SK-N-SH (cell line): Measurements from ENCODE around the gene IL22. TPM values are rescaled to one million over a fixed set of nuclear protein-coding genes. Genes with fewer than 3 reads are reported as not detected.

Experiments used
- CTCF ChIA-PET: fragments of 300-600, 350-600 bp; formaldehyde crosslinking; extraction: SDS; loops from one replicate; lab custom pipeline; 2021; lab: Yijun Ruan, JAX
- POLR2A ChIA-PET: fragments of 350-600 bp; sonication (Branson Sonifier 250); formaldehyde crosslinking; extraction: SDS; loops from one replicate; lab custom pipeline; 2020; ENCODE audit warnings: antibody characterized with exemption, inconsistent platforms; lab: Yijun Ruan, JAX
- DNase-seq: peaks from one replicate; pipeline ENCODE4 v3.0.0; 2012
- H2AFZ ChIP-seq: fragments of 200-600 bp; sonication (generic); 2 replicates; pipeline ENCODE4 v1.8.1; 2016; ENCODE audit warnings: antibody characterized with exemption, mild to moderate bottlenecking, low read depth
- H3F3A ChIP-seq: fragments of 200-600 bp; sonication (generic); replicated peaks from 2 replicates; pipeline ENCODE3; 2016; ENCODE audit warnings: antibody characterized with exemption, mild to moderate bottlenecking; ENCODE audit not compliant: insufficient read depth
- H3K27ac ChIP-seq, 2 experiments: fragments of 200-500 bp in 1 of 2; fragments of 200-600 bp in 1 of 2; sonication (Bioruptor generic) in 1 of 2; sonication (generic), shearing (Covaris generic) in 1 of 2; 2 replicates each; pipeline versions ENCODE4 v1.5.1 to v1.6.1; 2014 to 2016; ENCODE audit warnings: low read depth in 2 of 2, inconsistent platforms in 1 of 2, low read length in 1 of 2, mild to moderate bottlenecking in 1 of 2, mixed read lengths in 1 of 2
- H3K27me3 ChIP-seq: fragments of 200-600 bp; sonication (generic), shearing (Covaris generic); 2 replicates; pipeline ENCODE4 v1.6.1; 2016; ENCODE audit warnings: mixed run types; ENCODE audit not compliant: insufficient read depth
- H3K36me3 ChIP-seq, 2 experiments: fragments of 200-500 bp in 1 of 2; fragments of 200-600 bp in 1 of 2; sonication (Bioruptor generic) in 1 of 2; sonication (generic) in 1 of 2; replicated peaks in 1 of 2; 2 replicates each; pipeline versions ENCODE3 to v1.5.1; 2014 to 2016; ENCODE audit warnings: low read length in 1 of 2, mild to moderate bottlenecking in 1 of 2; ENCODE audit not compliant: insufficient read depth in 2 of 2, control insufficient read depth in 1 of 2
- H3K4me1 ChIP-seq, 2 experiments: fragments of 200-500 bp in 1 of 2; fragments of 200-600 bp in 1 of 2; sonication (Bioruptor generic) in 1 of 2; sonication (generic), shearing (Covaris generic) in 1 of 2; 2 replicates each; pipeline versions ENCODE4 v1.5.1 to v1.6.1; 2014 to 2016; ENCODE audit warnings: low read depth in 1 of 2, low read length in 1 of 2, mixed run types in 1 of 2; ENCODE audit not compliant: insufficient read depth in 2 of 2, control insufficient read depth in 1 of 2
- H3K4me2 ChIP-seq: fragments of 200-600 bp; sonication (generic), shearing (Covaris generic); 2 replicates; pipeline ENCODE4 v1.6.1; 2017; ENCODE audit warnings: mixed run types
- H3K4me3 ChIP-seq, 2 experiments: fragments of 200-500 bp in 1 of 2; fragments of 200-600 bp in 1 of 2; sonication (Bioruptor generic) in 1 of 2; sonication (generic), shearing (Covaris generic) in 1 of 2; 2 replicates each; pipeline versions ENCODE4 v1.5.1 to v1.8.1; 2014 to 2016; ENCODE audit warnings: low read depth in 2 of 2, inconsistent platforms in 1 of 2, low read length in 1 of 2, mild to moderate bottlenecking in 1 of 2, mixed read lengths in 1 of 2, moderate library complexity in 1 of 2
- H3K79me2 ChIP-seq: fragments of 200-600 bp; sonication (generic); 2 replicates; pipeline ENCODE4 v1.8.1; 2017; ENCODE audit warnings: mild to moderate bottlenecking; ENCODE audit not compliant: insufficient read depth
- H3K9ac ChIP-seq: fragments of 200-600 bp; sonication (generic); 2 replicates; pipeline ENCODE4 v1.6.1; 2017; ENCODE audit warnings: mixed run types
- H3K9me2 ChIP-seq: fragments of 200-600 bp; sonication (generic); 2 replicates; pipeline ENCODE4 v1.6.1; 2017; ENCODE audit warnings: mixed run types
- H3K9me3 ChIP-seq: fragments of 200-600 bp; sonication (generic); 2 replicates; pipeline ENCODE4 v1.6.1; 2017; ENCODE audit warnings: mixed run types, mild to moderate bottlenecking, moderate library complexity
- H4K20me1 ChIP-seq: fragments of 200-600 bp; sonication (generic); 2 replicates; pipeline ENCODE4 v1.6.1; 2017; ENCODE audit warnings: mild to moderate bottlenecking, mixed run types; ENCODE audit not compliant: insufficient read depth
- EZH2phosphoT487 ChIP-seq: fragments of 200-600 bp; sonication (generic); IDR thresholded peaks from 2 replicates; pipeline ENCODE4 v1.6.1; 2017; ENCODE audit warnings: low read depth, mixed run types, mild to moderate bottlenecking, antibody characterized with exemption, moderate library complexity, borderline replicate concordance
- FOXM1 ChIP-seq: IDR thresholded peaks from 2 replicates; pipeline ENCODE4 v1.4.0; 2012; ENCODE audit warnings: low read depth, mild to moderate bottlenecking
- MXI1 ChIP-seq: IDR thresholded peaks from 2 replicates; pipeline ENCODE4 v1.6.1; 2012; ENCODE audit warnings: mild to moderate bottlenecking, low read depth, low read length, improper control_type of control experiment
- NFIC ChIP-seq: IDR thresholded peaks from 2 replicates; pipeline ENCODE4 v1.4.0; 2012; ENCODE audit warnings: borderline replicate concordance
- POLR2AphosphoS5 ChIP-seq: IDR thresholded peaks from 2 replicates; pipeline ENCODE4 v1.6.1; 2012; ENCODE audit warnings: low read depth, low read length
- REST ChIP-seq: IDR thresholded peaks from 2 replicates; pipeline ENCODE4 v1.6.1; 2012; ENCODE audit warnings: mild to moderate bottlenecking, low read depth, low read length, moderate library complexity
- RXRA ChIP-seq: IDR thresholded peaks from 2 replicates; pipeline ENCODE4 v1.4.0; 2012; ENCODE audit warnings: low read depth, mild to moderate bottlenecking, borderline replicate concordance
- TCF12 ChIP-seq: IDR thresholded peaks from 2 replicates; pipeline ENCODE4 v1.4.0; 2012
- TEAD4 ChIP-seq: IDR thresholded peaks from 2 replicates; pipeline ENCODE4 v1.4.0; 2012; ENCODE audit warnings: mild to moderate bottlenecking, borderline replicate concordance; ENCODE audit not compliant: insufficient read depth
- ZBTB33 ChIP-seq: IDR thresholded peaks from 2 replicates; pipeline ENCODE4 v1.4.0; 2012; ENCODE audit warnings: low read depth, borderline replicate concordance
- WGBS: methylation state at CpG from one replicate; pipeline ENCODE4 v1.1.6; 2017; ENCODE audit warnings: low lambda C conversion rate; 5-methylcytosine and 5-hydroxymethylcytosine counted together
- polyA plus RNA-seq, 3 experiments: library from polyadenylated mRNA; depleted of rRNA; stranded (reverse); fragments of >200 nt; gene quantifications; 2 replicates each; pipeline ENCODE4 v1.2.3, GENCODE V29; 2012
- TF ChIP-seq, protein P1 (sequence below): IDR thresholded peaks from 2 replicates; pipeline ENCODE4; 2012
- TF ChIP-seq, protein P2 (sequence below): fragments of 200-600 bp; sonication (generic); IDR thresholded peaks from 2 replicates; pipeline ENCODE4 v1.6.1; 2017; ENCODE audit warnings: antibody characterized with exemption, mild to moderate bottlenecking, moderate library complexity

Gene IL22
- polyA plus RNA-seq, 1 of the 3 experiments (the other 2 are of a cell fraction), result not detected

DNA sequence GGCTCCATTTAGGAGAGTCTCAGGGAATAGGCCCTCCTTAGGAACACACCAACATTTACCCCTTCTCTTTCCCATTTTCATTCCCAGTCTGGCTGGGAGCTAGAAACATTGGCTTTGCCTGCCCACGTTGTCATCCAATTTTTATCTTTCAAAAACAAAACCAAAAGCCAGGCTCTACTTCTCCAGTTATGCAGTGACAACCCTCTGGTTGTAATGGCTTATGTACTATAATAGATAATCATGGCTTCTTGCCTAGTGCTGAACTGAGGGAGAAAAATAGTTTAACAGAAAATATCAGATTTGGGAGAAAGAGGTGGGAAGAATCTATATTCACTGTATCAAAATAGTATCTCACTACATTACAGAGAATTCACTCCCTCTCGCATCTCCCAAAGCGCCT lies 32.1 kb upstream of the IL22 start:
- Histone ChIP-seq H2AFZ (no peak overlapping the region), H4K20me1 (no peaks in the 10 kb centered on the region), H3K27ac (no peak overlapping the region), H3K9ac (no peak overlapping the region), H3K36me3 (no peaks in the 10 kb centered on the region), H3K27me3 (no peaks in the 10 kb centered on the region), H3K4me2 (no peak overlapping the region), H3K9me3 (no peaks in the 10 kb centered on the region), H3K9me2 (no peaks in the 10 kb centered on the region), H3K4me3 (no peak overlapping the region), H3F3A (no peaks in the 10 kb centered on the region), H3K79me2 (no peaks in the 10 kb centered on the region), H3K4me1 (peaks cover 0 to 3% of the 10 kb centered on the region in 2 experiments; a peak in 2 of 4 replicates)
- no peak for DNase-seq
- WGBS, result 69% methylated on average over 3 of the region's 3 CpGs
- ChIA-PET CTCF (interaction anchor here (1.1 to 1.2 kb wide), 2 partner anchors 15 to 30 kb away, joined by 3 to 4 read pairs; no protein-coding TSS in a partner anchor), POLR2A (no interaction called here)
- TF ChIP-seq NFIC, result no peak

- Histone ChIP-seq H2AFZ (no peak overlapping the region; the same call in 1 of the 2 replicates), H3K9me2 (no peaks in the 10 kb centered on the region), H4K20me1 (no peaks in the 10 kb centered on the region), H3K79me2 (no peaks in the 10 kb centered on the region), H3K27me3 (no peaks in the 10 kb centered on the region), H3K4me1 (peaks cover 7 to 10% of the 10 kb centered on the region in 2 experiments; a peak in 3 of 4 replicates), H3K36me3 (no peaks in the 10 kb centered on the region), H3F3A (peaks cover 6% of the 10 kb centered on the region), H3K27ac (no peak overlapping the region), H3K9ac (no peak overlapping the region), H3K9me3 (no peaks in the 10 kb centered on the region), H3K4me3 (no peak overlapping the region), H3K4me2 (no peak overlapping the region)
- no peak for TF ChIP-seq RXRA
- no peak for TF ChIP-seq TEAD4
- no peak for TF ChIP-seq FOXM1
- TF ChIP-seq EZH2phosphoT487, result no peak
- TF ChIP-seq TCF12, result no peak
- TF ChIP-seq, protein P1, sequence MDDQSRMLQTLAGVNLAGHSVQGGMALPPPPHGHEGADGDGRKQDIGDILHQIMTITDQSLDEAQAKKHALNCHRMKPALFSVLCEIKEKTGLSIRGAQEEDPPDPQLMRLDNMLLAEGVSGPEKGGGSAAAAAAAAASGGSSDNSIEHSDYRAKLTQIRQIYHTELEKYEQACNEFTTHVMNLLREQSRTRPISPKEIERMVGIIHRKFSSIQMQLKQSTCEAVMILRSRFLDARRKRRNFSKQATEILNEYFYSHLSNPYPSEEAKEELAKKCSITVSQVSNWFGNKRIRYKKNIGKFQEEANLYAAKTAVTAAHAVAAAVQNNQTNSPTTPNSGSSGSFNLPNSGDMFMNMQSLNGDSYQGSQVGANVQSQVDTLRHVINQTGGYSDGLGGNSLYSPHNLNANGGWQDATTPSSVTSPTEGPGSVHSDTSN, result no peak
- no peak for TF ChIP-seq MXI1
- no peak for TF ChIP-seq REST
- TF ChIP-seq POLR2AphosphoS5, result no peak
- TF ChIP-seq, protein P2, sequence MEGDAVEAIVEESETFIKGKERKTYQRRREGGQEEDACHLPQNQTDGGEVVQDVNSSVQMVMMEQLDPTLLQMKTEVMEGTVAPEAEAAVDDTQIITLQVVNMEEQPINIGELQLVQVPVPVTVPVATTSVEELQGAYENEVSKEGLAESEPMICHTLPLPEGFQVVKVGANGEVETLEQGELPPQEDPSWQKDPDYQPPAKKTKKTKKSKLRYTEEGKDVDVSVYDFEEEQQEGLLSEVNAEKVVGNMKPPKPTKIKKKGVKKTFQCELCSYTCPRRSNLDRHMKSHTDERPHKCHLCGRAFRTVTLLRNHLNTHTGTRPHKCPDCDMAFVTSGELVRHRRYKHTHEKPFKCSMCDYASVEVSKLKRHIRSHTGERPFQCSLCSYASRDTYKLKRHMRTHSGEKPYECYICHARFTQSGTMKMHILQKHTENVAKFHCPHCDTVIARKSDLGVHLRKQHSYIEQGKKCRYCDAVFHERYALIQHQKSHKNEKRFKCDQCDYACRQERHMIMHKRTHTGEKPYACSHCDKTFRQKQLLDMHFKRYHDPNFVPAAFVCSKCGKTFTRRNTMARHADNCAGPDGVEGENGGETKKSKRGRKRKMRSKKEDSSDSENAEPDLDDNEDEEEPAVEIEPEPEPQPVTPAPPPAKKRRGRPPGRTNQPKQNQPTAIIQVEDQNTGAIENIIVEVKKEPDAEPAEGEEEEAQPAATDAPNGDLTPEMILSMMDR, result no peak
- no peak for TF ChIP-seq ZBTB33
- DNase-seq, result no peak
- POLR2A ChIA-PET, result no interaction called here
- 95% methylated on average over 4 of the region's 4 CpGs for WGBS
- CTCF ChIA-PET, result no interaction called here
Observed at GRCh38 chr12:68281322-68282077, 28.1 kb upstream of the IL22 start.
